SJSA1 (cell line): Measurements from ENCODE around the gene MTHFD1L. TPM values are rescaled to one million over a fixed set of nuclear protein-coding genes. Genes with fewer than 3 reads are reported as not detected.

Source experiments
- DNase-seq, 2 experiments: peaks; one replicate each; pipeline ENCODE4 v3.0.0-alpha.2; 2015 to 2020; ENCODE audit warnings: low spot score in 2 of 2, low read depth in 1 of 2
- H3K27ac ChIP-seq: fragments of 250-450 bp; sonication (Bioruptor Pico); 2 replicates; pipeline ENCODE4 v1.5.1; 2020; ENCODE audit warnings: mild to moderate bottlenecking, moderate library complexity
- H3K27me3 ChIP-seq: fragments of 250-450 bp; sonication (Bioruptor Pico); replicated peaks from 2 replicates; pipeline ENCODE4 v1.5.1; 2020; ENCODE audit warnings: mild to moderate bottlenecking, moderate library complexity
- H3K36me3 ChIP-seq: fragments of 250-450 bp; sonication (Bioruptor Pico); 2 replicates; pipeline ENCODE4 v1.5.1; 2020; ENCODE audit warnings: mild to moderate bottlenecking
- H3K4me1 ChIP-seq: fragments of 250-450 bp; sonication (Bioruptor Pico); replicated peaks from 2 replicates; pipeline ENCODE4 v1.6.1; 2021; ENCODE audit warnings: mild to moderate bottlenecking
- H3K4me3 ChIP-seq: fragments of 250-450 bp; sonication (Bioruptor Pico); 2 replicates; pipeline ENCODE4 v1.5.1; 2020; ENCODE audit warnings: mild to moderate bottlenecking
- H3K9me3 ChIP-seq: fragments of 250-450 bp; sonication (Bioruptor Pico); replicated peaks from 2 replicates; pipeline ENCODE4 v1.5.1; 2020; ENCODE audit warnings: mild to moderate bottlenecking
- total RNA-seq: library from RNA; depleted of rRNA; stranded (reverse); fragments of >200 nt; shearing (Covaris generic); gene quantifications from 2 replicates; pipeline ENCODE4 v1.2.3, GENCODE V29; 2014

Gene MTHFD1L
- total RNA-seq, 1 experiment from 2014 or later, result 24.8 TPM

GRCh38 chr6:151018911-151019782, 153.6 kb downstream of the MTHFD1L start:
- Histone ChIP-seq H3K27ac (no peak overlapping the region), H3K4me3 (no peak overlapping the region), H3K4me1 (peaks cover 41% of the 10 kb centered on the region), H3K27me3 (no peaks in the 10 kb centered on the region), H3K9me3 (no peaks in the 10 kb centered on the region), H3K36me3 (peaks cover 38% of the 10 kb centered on the region)
- no peak for DNase-seq

- Histone ChIP-seq H3K27ac (no peak overlapping the region), H3K27me3 (no peaks in the 10 kb centered on the region), H3K36me3 (peaks cover 27% of the 10 kb centered on the region), H3K9me3 (no peaks in the 10 kb centered on the region), H3K4me3 (no peak overlapping the region), H3K4me1 (peaks cover 26% of the 10 kb centered on the region)
- peak in 1 of 2 experiments; percentile 42 for DNase-seq
Measured at GRCh38 chr6:151021896-151022295, 156.4 kb downstream of the MTHFD1L start.

GRCh38 chr6:151022492-151022891, 157.0 kb downstream of the MTHFD1L start:
- Histone ChIP-seq H3K27me3 (no peaks in the 10 kb centered on the region), H3K4me1 (peaks cover 26% of the 10 kb centered on the region), H3K4me3 (no peak overlapping the region), H3K27ac (no peak overlapping the region), H3K9me3 (0 out of 2 replicates have a peak, but pooled peaks cover 3% of the 10 kb centered on the region), H3K36me3 (peaks cover 25% of the 10 kb centered on the region)
- DNase-seq, result no peak

GRCh38 chr6:151023342-151023741, 157.8 kb downstream of the MTHFD1L start:
- Histone ChIP-seq H3K4me3 (no peak overlapping the region), H3K36me3 (peaks cover 27% of the 10 kb centered on the region), H3K27me3 (no peaks in the 10 kb centered on the region), H3K27ac (no peak overlapping the region), H3K9me3 (peaks cover 7% of the 10 kb centered on the region; the same call in 1 of the 2 replicates), H3K4me1 (peaks cover 22% of the 10 kb centered on the region)
- no peak for DNase-seq

- Histone ChIP-seq H3K4me1 (peaks cover 22% of the 10 kb centered on the region), H3K9me3 (peaks cover 11% of the 10 kb centered on the region; the same call in 1 of the 2 replicates), H3K27ac (no peak overlapping the region), H3K27me3 (no peaks in the 10 kb centered on the region), H3K4me3 (no peak overlapping the region), H3K36me3 (peaks cover 26% of the 10 kb centered on the region)
- DNase-seq, result no peak
Measured at GRCh38 chr6:151024597-151024996, 159.1 kb downstream of the MTHFD1L start.

- H3K4me1 ChIP-seq, result peaks cover 22% of the 10 kb centered on the region
- peaks cover 30% of the 10 kb centered on the region for H3K36me3 ChIP-seq
- no peak overlapping the region for H3K27ac ChIP-seq
- no peak overlapping the region for H3K4me3 ChIP-seq
- H3K9me3 ChIP-seq, result peaks cover 11% of the 10 kb centered on the region; the same call in 1 of the 2 replicates
- DNase-seq, result no peak
- H3K27me3 ChIP-seq, result no peaks in the 10 kb centered on the region
Measured at GRCh38 chr6:151025076-151025475, 159.6 kb downstream of the MTHFD1L start.

DNA sequence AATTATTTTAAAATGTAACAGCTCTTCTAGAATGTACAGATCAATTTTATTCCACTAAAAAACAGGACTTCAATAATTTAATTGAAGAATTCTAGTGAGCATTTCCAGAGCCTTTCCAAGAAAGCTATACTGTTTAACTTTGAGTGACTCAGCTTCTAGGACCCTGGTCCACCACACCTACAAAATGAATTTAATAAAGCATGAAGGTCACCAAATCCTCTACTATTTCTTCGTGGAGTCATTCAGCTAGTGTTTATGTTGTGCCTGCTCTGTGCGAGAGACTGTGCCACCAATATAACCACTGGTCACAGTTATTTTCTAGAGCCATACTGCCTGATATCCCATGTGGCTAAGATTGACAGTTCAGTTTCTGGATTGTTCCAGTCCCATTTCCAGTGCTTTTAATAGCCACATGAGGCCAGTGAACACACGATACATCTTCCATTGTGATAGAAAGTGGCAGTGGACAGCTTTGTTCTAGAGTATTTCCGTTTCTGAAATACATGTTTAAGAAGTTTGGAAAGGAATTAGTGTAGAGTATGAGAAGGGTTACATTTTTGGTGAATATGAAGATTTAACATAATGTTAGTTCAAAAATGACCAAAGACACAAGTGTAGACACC, 160.7 kb downstream of the MTHFD1L start:
- peaks cover 24% of the 10 kb centered on the region for H3K36me3 ChIP-seq
- H3K4me3 ChIP-seq, result no peak overlapping the region
- H3K27ac ChIP-seq, result no peak overlapping the region
- peaks cover 11% of the 10 kb centered on the region; the same call in 1 of the 2 replicates for H3K9me3 ChIP-seq
- H3K4me1 ChIP-seq, result peaks cover 16% of the 10 kb centered on the region
- no peaks in the 10 kb centered on the region for H3K27me3 ChIP-seq
- no peak for DNase-seq

DNA sequence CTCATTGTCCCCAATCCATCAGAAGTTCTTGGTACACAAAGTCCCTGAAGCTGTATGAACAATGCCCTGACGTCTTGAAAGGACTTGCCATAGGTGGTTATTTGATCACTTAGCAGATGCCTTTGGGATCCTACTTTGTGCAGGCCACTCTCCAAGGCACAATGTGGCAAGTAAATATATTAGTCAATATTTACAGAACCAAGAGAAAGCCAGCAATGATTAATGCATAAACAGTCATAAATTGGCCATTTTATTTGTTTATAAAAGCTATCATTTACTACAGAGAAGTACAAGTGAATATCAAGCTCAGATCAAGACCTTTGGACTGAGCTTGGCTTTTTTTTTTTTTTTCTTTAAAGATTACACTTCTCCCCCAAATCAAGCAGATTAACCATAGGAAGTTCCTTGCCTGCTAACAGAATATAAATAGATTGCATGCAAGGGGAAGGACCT, 161.8 kb downstream of the MTHFD1L start:
- Histone ChIP-seq H3K27ac (no peak overlapping the region), H3K36me3 (peaks cover 20% of the 10 kb centered on the region), H3K4me1 (peaks cover 5% of the 10 kb centered on the region), H3K27me3 (no peaks in the 10 kb centered on the region), H3K4me3 (no peak overlapping the region), H3K9me3 (peaks cover 11% of the 10 kb centered on the region; the same call in 1 of the 2 replicates)
- no peak for DNase-seq

GRCh38 chr6:151027936-151028838, 162.7 kb downstream of the MTHFD1L start:
- Histone ChIP-seq H3K27me3 (no peaks in the 10 kb centered on the region), H3K4me3 (no peak overlapping the region), H3K36me3 (peaks cover 20% of the 10 kb centered on the region), H3K27ac (no peak overlapping the region), H3K4me1 (no peaks in the 10 kb centered on the region), H3K9me3 (peaks cover 11% of the 10 kb centered on the region; the same call in 1 of the 2 replicates)
- no peak for DNase-seq

GRCh38 chr6:151029970-151030369, 164.5 kb downstream of the MTHFD1L start:
- no peak for DNase-seq
- peaks cover 11% of the 10 kb centered on the region; the same call in 1 of the 2 replicates for H3K9me3 ChIP-seq
- H3K36me3 ChIP-seq, result peaks cover 21% of the 10 kb centered on the region
- H3K4me1 ChIP-seq, result no peaks in the 10 kb centered on the region
- no peak overlapping the region for H3K27ac ChIP-seq
- H3K4me3 ChIP-seq, result no peak overlapping the region
- no peaks in the 10 kb centered on the region for H3K27me3 ChIP-seq

DNA sequence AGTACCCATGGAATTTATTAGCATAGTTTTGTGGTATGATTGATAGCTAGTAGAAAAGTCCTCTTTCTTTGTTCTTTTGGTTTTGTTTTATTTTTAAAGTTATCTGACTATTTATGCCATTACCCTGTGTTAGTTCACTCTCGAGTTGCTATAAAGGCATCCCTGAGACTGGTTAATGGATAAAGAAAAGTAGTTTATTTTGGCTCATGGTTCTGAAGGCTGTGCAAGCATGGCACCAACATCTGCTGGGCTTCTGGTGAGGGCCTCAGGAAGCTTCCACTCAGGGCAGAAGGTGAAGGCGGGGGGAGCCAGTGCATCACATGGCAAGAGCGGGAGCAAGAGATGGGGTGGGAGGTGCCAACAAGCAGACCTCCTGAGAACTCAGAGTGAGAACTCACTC, 166.5 kb downstream of the MTHFD1L start:
- H3K36me3 ChIP-seq, result peaks cover 19% of the 10 kb centered on the region
- H3K27ac ChIP-seq, result no peak overlapping the region
- DNase-seq, result no peak
- no peak overlapping the region for H3K4me3 ChIP-seq
- H3K9me3 ChIP-seq, result peaks cover 11% of the 10 kb centered on the region; the same call in 1 of the 2 replicates
- peaks cover 13% of the 10 kb centered on the region for H3K4me1 ChIP-seq
- H3K27me3 ChIP-seq, result no peaks in the 10 kb centered on the region

DNA sequence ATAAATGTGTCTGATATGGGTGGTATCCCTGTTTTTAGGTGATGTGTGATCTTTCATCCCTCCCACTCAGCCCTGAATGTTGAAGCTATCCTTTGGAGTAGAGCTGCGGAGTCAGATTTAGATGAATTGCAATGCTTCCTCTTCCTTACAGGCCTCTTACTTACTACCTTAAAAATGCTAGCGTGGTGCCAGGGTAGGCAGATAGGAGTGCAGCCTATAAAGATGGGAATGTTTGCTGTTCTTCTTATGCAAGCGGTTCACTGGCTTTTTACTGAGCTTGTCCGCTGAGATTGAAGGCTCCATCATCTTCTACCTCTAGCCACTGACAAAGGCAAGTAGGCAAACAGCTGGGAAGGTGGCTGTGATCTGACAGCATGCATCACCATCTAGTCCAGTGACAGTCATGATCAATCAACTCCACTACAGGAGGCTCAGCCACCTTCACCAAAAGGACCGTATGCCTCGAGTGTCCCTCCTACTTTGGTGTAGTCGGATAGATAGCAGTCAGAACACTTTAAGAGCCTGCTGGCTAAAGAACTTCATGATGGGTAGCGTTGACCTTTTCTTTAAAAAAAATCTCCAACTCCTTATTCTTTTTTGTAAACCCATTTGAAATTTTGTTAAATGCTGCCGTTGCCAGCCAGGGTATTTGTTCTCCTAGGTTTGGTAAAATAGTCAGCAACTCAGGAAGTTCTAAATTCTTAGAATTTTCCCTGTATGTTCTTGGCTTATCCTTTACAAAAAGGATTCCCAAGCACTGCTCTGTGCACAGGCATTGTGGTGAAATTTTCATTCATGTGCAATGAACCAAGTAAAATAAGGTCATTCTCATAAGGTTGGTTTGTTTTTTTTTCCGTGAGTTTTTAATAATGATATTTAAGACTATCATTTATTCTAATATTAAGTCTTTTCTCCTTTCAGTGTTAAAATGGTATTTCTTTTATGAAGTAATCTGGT, 169.6 kb downstream of the MTHFD1L start:
- Histone ChIP-seq H3K4me3 (no peak overlapping the region), H3K27me3 (no peaks in the 10 kb centered on the region), H3K9me3 (no peaks in the 10 kb centered on the region), H3K27ac (no peak overlapping the region; the same call in 1 of the 2 replicates), H3K36me3 (peaks cover 10% of the 10 kb centered on the region), H3K4me1 (peaks cover 27% of the 10 kb centered on the region)
- DNase-seq, result no peak
